GM12878 (cell line): ENCODE results near the gene MYD88.

ENCODE experiments used
- CTCF ChIP-seq, 3 experiments: IDR thresholded peaks in 2 of 3; conservative IDR thresholded peaks in 1 of 3; 2 replicates each; pipeline ENCODE4 v1.5.1; 2011; ENCODE audit warnings: low read depth in 3 of 3, low read length in 3 of 3, mild to moderate bottlenecking in 3 of 3, control low read depth in 2 of 3, moderate library complexity in 2 of 3, inconsistent platforms in 1 of 3, mixed read lengths in 1 of 3; ENCODE audit not compliant: control insufficient read depth in 2 of 3, insufficient read depth in 1 of 3; ENCODE audit errors: extremely low read depth in 1 of 3
- MAX ChIP-seq: IDR thresholded peaks from 2 replicates; pipeline ENCODE4 v1.6.1; 2012; ENCODE audit warnings: low read depth, low read length, improper control_type of control experiment
- NFYB ChIP-seq: IDR thresholded peaks from 2 replicates; pipeline ENCODE4 v1.6.1; 2011; ENCODE audit warnings: low read depth, mild to moderate bottlenecking, low read length, improper control_type of control experiment, moderate library complexity; ENCODE audit not compliant: insufficient read depth
- RAD21 ChIP-seq: IDR thresholded peaks from 2 replicates; pipeline ENCODE4 v1.6.1; 2011; ENCODE audit warnings: mild to moderate bottlenecking, low read depth, low read length, moderate library complexity; ENCODE audit not compliant: insufficient read depth
- RFX5 ChIP-seq: IDR thresholded peaks from 2 replicates; pipeline ENCODE4 v1.6.1; 2011; ENCODE audit warnings: low read depth, low read length, improper control_type of control experiment
- SMARCA5 ChIP-seq: fragments of 450-650 bp; IDR thresholded peaks from 2 replicates; pipeline ENCODE4 v1.6.1; 2017; ENCODE audit warnings: mild to moderate bottlenecking
- SPI1 ChIP-seq: IDR thresholded peaks from 2 replicates; pipeline ENCODE4 v1.6.1; 2011; ENCODE audit warnings: low read depth, mild to moderate bottlenecking, low read length, moderate library complexity, borderline replicate concordance; ENCODE audit not compliant: insufficient read depth
- TARDBP ChIP-seq: IDR thresholded peaks from 2 replicates; pipeline ENCODE4 v1.6.1; 2016; ENCODE audit warnings: borderline replicate concordance

- no peak for TF ChIP-seq NFYB
- TF ChIP-seq TARDBP: no peak
- TF ChIP-seq RAD21: no peak
- TF ChIP-seq SMARCA5: no peak
- no peak for TF ChIP-seq SPI1
- no peak for TF ChIP-seq MAX
- no peak for TF ChIP-seq RFX5
- no peak for TF ChIP-seq CTCF (IDR thresholded peaks at IDR 0.05 in 2 of 3, conservative IDR thresholded peaks at IDR 0.05 in 1 of 3; ENCODE audit: control insufficient read depth in 2 of 3, extremely low read depth in 1 of 3, insufficient read depth in 1 of 3, low read depth in 3 of 3, low read length in 3 of 3)
These were observed 9.0 kb downstream of the MYD88 start for GRCh38 chr3:38147421-38147820.
